HG03280 (cell line): ENCODE results near the gene CYP27B1.
"Not testable (repeated sequence)": the region's sequence is repeated elsewhere in the genome, so short reads cannot be mapped to it uniquely, and the experiment has no call there.

Experiments used
- ATAC-seq: cut with Tn5 transposase; IDR thresholded peaks from one replicate; pipeline ENCODE4 v1.9.1; 2021; ENCODE audit warnings: mild to moderate bottlenecking, moderate library complexity; ENCODE audit not compliant: unreplicated experiment

CYP27B1 gene

DNA sequence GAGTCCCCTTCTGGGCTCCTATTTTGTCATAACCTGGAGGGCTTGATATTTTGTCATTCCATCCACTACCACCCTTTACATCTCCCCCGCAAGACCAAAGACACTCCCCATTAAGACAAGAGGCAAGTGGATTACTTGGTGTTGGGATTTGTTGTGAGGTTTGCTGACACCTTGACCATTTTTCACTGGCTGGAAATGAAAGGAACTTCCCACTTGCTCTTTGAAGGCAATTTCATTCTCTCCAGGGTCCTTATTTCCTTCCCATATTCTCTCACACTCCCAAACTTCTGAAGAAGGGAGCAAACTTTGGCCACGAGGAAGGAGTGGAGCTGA, 43.3 kb downstream of the CYP27B1 start:
- no peak for ATAC-seq

DNA sequence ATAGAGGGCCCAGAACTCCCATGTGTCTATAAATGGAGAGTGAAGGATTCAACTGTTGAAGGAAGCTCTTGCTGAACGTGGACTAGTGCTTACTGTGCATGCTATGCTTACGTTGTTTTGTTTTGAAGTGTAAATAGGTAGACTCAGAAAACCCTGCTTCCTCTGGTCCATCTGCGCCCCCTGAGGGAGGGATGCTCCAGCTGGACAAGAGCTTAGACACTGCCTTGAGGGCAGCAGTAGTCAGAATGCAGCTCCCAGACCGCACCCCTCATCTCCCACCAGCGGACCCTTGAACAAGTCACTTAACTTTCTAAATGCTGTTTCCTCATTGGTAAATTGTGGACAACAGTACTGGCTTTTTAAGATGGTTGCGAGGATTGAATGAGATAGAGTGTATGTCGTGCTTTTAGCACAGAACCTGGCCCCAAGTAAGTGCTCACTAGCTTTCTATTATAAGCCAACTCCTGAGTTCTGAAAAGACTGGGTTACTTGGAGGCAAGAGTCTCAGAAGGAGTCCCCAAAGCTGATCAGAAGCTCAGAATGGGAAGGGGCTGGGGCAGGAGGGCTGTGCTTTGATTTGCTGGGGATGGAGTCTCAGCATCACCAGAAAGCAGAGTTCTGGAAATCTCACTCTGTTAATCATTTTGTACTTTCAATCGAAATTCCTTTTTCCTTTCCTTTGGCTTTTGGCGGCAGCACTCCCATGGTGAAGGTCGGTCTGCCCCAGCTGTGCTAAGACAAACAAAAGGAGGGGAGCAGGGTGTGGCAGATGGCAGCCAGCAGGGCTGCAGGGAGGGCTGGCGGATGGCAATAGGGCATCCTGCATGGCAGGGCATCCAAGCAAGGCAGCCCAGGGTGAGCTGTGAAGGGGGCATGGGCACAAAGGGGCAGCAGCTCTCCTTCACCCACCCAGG, 43.9 kb downstream of the CYP27B1 start:
- ATAC-seq = no peak

DNA sequence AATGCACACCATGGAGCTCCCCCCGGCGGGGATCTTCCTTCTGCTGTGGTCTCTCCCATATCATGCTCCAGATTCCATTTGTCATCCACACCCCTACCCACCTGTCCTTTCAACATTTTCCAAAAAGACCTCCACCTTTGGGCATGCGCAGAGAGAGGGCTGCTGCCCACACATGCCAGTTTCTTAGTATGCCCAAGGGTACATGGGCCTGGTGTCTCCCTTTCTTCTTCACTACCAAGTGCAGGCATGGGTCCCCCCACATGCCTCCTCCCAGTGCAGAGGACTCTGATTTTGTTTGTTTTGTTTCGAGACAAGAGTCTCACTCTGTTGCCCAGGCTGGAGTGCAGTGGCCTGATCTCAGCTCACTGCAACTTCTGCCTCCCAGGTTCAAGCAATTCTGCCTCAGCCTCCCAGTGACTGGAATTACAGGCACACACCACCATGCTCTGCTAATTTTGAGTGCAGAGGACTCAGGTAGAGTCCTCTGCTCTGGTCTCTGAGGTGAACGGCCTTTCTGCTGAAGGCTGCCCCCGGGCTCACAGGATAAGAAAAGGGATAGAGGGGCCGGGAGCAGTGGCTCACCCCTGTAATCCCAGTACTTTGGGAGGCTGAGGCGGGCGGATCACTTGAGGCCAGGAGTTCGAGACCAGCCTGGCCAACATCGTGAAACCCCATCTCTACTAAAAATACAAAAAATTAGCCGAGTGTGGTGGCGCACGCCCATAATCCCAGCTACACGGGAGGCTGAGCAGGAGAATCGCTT, 44.9 kb downstream of the CYP27B1 start:
- ATAC-seq = not testable (repeated sequence)

DNA sequence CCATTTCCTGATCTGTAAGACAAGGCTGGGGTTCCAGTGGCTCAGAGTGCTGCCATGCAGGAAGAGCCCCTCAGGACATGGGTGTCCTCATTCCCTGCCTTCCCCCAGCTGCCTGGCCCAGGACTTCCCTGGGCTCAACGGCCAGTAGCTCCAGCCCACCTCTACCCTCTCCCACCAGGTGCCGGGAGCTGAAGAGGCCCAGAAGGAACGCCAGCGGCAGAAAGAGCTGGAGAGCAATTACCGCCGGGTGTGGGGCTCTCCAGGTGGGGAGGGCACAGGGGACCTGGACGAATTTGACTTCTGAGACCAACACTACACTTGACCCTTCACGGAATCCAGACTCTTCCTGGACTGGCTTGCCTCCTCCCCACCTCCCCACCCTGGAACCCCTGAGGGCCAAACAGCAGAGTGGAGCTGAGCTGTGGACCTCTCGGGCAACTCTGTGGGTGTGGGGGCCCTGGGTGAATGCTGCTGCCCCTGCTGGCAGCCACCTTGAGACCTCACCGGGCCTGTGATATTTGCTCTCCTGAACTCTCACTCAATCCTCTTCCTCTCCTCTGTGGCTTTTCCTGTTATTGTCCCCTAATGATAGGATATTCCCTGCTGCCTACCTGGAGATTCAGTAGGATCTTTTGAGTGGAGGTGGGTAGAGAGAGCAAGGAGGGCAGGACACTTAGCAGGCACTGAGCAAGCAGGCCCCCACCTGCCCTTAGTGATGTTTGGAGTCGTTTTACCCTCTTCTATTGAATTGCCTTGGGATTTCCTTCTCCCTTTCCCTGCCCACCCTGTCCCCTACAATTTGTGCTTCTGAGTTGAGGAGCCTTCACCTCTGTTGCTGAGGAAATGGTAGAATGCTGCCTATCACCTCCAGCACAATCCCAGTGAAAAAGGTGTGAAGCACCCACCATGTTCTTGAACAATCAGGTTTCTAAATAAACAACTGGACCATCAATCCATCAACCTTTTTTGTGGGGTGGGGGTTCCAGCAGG, 46.0 kb downstream of the CYP27B1 start:
- ATAC-seq = no peak

DNA sequence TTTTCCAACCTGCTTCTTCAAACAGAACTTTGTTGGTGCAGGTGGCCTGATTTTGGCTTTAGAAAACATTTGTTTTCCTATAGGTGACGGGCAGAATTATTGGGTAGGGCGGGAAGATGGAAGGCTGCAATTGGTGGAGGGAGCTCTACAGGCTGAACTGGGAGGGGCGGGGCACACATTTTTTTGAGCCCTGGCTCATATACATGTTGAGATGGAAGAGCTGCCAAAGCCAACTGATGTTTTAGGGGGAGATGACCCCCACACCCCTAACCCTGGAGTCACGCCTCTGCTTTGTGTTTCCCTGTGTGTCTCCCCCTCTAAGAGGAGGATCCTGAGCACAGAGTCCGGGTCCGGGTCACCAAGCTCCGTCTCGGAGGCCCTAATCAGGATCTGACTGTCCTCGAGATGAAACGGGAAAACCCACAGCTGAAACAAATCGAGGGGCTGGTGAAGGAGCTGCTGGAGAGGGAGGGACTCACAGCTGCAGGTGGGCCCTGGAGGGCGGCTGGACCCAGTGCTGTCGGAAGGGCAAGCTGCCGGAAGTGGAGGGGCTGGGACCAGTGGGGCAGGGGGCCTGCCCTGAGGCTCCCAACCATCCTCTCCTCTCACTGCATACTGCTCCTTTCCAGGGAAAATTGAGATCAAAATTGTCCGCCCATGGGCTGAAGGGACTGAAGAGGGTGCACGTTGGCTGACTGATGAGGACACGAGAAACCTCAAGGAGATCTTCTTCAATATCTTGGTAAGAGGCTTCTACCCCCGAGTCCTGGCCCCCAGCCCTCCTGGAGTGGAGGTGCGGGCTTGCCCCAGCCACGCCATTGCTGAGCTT, 46.9 kb downstream of the CYP27B1 start:
- ATAC-seq = no peak

- ATAC-seq = no peak
These were observed 48.0 kb downstream of the CYP27B1 start for GRCh38 chr12:57718641-57719528.

DNA sequence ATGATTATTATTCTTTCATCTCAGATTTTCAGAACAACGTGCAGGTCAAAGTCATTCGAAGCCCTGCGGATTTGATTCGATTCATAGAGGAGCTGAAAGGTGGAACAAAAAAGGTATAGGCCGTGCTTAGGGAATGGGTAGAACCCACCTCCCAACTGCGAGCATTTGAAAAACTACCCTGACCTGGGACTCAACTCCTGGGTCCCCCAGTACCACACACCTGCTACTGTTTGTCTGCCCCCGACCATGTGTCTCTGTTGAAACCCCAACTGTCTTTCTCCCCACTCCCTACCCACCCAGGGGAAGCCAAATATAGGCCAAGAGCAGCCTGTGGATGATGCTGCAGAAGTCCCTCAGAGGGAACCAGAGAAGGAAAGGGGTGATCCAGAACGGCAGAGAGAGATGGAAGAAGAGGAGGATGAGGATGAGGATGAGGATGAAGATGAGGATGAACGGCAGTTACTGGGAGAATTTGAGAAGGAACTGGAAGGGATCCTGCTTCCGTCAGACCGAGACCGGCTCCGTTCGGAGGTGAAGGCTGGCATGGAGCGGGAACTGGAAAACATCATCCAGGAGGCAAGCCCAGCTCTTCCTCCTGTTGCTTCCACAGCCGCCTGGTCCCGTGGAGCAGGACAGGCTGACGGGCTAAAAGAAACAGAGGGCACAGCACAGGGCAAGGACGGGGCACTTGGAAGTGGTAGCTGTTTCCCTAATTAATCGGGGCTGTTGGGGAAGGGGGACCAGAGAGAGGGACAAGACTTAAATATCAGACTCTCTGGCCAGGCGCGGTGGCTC, 48.8 kb downstream of the CYP27B1 start:
- ATAC-seq = no peak

DNA sequence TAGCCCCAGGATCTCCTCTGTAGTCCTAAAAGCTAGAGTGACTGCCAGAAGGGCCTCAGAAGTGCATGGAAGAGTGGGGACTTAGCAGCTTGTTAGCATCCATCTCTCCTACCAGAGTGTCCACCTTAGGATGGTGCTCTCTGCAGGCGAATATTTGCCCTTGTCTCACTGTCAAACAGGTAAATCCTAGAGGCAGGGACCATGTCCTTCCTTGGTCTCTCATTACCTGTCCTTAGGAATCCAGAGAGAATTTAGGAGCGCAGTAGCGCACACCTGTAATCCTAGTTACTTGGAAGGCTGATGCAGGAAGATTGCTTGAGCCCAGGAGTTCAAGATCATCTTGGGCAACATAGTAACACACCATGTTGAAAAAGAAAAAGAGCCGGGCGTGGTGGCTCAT, 49.7 kb downstream of the CYP27B1 start:
- ATAC-seq = no peak

DNA sequence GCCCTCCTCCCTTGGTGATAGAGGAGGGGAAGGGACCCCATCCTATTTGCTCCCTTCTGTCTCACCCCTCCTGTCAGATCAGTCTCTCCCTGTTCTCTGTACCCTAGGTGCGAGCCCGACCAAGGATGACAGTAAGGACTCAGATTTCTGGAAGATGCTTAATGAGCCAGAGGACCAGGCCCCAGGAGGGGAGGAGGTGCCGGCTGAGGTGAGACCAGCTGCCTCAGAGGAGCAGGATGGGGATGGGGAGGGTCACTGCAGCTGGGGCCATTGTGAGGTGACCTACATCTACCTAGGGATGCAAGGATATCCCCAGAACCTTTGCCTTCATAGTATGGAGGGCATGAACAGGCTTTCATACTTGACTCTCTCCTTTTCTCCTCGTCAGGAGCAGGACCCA, 50.6 kb downstream of the CYP27B1 start:
- no peak for ATAC-seq

GRCh38 chr12:57715786-57716185, 51.1 kb downstream of the CYP27B1 start:
- ATAC-seq = no peak

GRCh38 chr12:57715036-57715748, 51.7 kb downstream of the CYP27B1 start:
- ATAC-seq = not testable (repeated sequence)

DNA sequence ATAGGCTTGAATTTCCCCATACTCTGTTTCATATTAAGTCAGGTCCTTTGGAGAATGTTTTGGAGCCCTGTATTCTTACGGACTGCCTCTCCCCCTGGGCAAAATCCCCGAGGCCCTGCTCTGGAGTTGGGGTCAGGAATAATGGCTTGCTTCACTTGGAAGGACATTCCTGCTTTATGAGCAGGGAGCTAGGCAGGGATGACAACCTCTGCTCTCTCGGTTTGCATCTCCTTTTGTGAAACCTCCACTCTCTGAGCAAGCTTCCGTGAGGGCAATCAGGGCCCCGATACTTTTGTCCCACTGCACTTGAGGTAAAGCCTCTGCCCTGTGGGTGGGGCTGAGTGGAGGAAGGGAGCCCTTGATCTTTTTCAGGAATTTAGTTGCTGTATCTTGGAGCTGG, 53.7 kb downstream of the CYP27B1 start:
- no peak for ATAC-seq

DNA sequence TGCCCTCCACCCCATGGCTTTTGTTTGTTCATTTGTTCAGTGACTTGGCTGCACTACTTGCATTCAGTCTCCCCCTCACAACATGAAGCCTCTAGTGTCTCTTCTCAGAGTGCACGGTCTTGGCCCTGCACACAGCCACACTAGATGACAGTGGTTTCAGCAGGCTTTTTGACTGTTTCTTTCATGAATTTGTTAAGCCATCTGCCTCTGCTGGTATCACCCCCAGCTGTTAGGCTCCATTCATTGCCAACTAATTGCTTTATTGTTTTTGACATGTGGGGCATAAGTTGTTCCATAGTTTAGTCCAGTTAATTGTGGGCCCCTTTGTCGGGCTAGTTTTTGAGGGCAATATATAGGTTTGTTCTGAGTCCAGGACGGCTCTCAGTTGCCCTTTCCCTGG, 54.2 kb downstream of the CYP27B1 start:
- ATAC-seq = no peak
